Measurements from ENCODE around the gene ASS1.

Gene ASS1

GRCh38 chr9:130482463-130482862, 37.7 kb downstream of the ASS1 start:
- Histone ChIP-seq H3K4me2 (ENCODE audit: low read depth, low read length) (no peak overlapping the region), H3F3A (ENCODE audit: insufficient read depth, low read length) (no peaks in the 10 kb centered on the region), H2AFZ (ENCODE audit: low read length) (no peak overlapping the region), H3K4me3 (ENCODE audit: low read length) (no peak overlapping the region), H3K36me3 (replicated peaks; ENCODE audit: insufficient read depth, low read length) (no peaks in the 10 kb centered on the region), H3K27me3 (replicated peaks; ENCODE audit: insufficient read depth, low read length) (peaks cover 69% of the 10 kb centered on the region), H3K9me2 (replicated peaks; ENCODE audit: insufficient read depth, low read length) (no peaks in the 10 kb centered on the region), H3K79me2 (ENCODE audit: low read length) (no peaks in the 10 kb centered on the region), H3K4me1 (ENCODE audit: low read length) (no peaks in the 10 kb centered on the region), H3K27ac (ENCODE audit: low read length) (no peak overlapping the region), H3K9ac (ENCODE audit: low read length) (no peak overlapping the region), H3K9me3 (replicated peaks; ENCODE audit: insufficient read depth, low read length) (no peaks in the 10 kb centered on the region), H4K20me1 (ENCODE audit: insufficient read depth, low read length) (no peaks in the 10 kb centered on the region)
- TF ChIP-seq EZH2phosphoT487 (IDR thresholded peaks at IDR 0.05; ENCODE audit: low read length) (no peak), EZH2 (optimal IDR thresholded peaks at IDR 0.05; ENCODE audit: low read depth, low read length) (no peak), CTCF (IDR thresholded peaks at IDR 0.05; ENCODE audit: low read length) (no peak)
- no peak for DNase-seq

GRCh38 chr9:130483371-130483971, 38.7 kb downstream of the ASS1 start:
- Histone ChIP-seq H3K9me2 (replicated peaks; ENCODE audit: insufficient read depth, low read length) (no peaks in the 10 kb centered on the region), H3K9ac (ENCODE audit: low read length) (no peak overlapping the region), H3K79me2 (ENCODE audit: low read length) (no peaks in the 10 kb centered on the region), H4K20me1 (ENCODE audit: insufficient read depth, low read length) (no peaks in the 10 kb centered on the region), H2AFZ (ENCODE audit: low read length) (no peak overlapping the region), H3K27ac (ENCODE audit: low read length) (no peak overlapping the region), H3F3A (ENCODE audit: insufficient read depth, low read length) (no peaks in the 10 kb centered on the region), H3K36me3 (replicated peaks; ENCODE audit: insufficient read depth, low read length) (no peaks in the 10 kb centered on the region), H3K4me3 (ENCODE audit: low read length) (no peak overlapping the region), H3K4me2 (ENCODE audit: low read depth, low read length) (no peak overlapping the region), H3K27me3 (replicated peaks; ENCODE audit: insufficient read depth, low read length) (peaks cover 65% of the 10 kb centered on the region), H3K9me3 (replicated peaks; ENCODE audit: insufficient read depth, low read length) (no peaks in the 10 kb centered on the region), H3K4me1 (ENCODE audit: low read length) (no peaks in the 10 kb centered on the region)
- no peak for DNase-seq
- TF ChIP-seq EZH2 (optimal IDR thresholded peaks at IDR 0.05; ENCODE audit: low read depth, low read length) (no peak), CTCF (IDR thresholded peaks at IDR 0.05; ENCODE audit: low read length) (no peak), EZH2phosphoT487 (IDR thresholded peaks at IDR 0.05; ENCODE audit: low read length) (no peak)

DNA sequence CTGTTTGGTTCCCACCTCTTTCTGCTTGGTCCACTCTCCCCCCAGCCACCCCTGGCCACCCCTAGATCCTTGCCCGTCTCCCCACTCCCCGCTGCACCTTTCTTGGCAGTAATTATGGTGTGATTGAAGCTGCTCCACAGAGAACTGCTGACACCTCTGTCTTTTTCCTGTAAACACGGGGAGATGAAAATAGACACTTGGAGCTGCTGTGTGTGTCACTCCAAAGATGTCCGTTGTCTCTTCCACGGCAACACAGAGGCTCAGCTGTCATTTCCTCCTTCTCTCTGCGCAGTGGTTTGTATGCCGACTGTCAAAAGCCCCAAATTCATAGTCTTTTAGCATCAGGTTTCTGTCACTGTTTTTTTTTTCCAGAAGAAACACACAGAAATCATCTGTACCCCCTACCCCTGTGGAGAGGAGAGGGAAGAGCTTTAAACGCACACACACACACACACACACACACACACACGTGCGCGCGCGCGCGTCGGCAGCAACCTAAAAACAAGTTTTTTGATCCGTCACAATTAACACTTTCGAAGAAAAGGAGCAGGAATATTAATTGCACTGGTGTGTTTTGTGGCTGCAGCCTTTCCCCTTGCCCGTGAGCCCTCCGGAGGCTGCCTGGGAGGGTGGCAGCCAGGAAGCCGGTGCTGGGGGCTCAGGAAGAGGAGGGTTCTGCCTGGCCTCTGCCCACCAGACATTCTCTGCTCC, 39.8 kb downstream of the ASS1 start:
- H3K9me2 ChIP-seq (replicated peaks; ENCODE audit: insufficient read depth, low read length): no peaks in the 10 kb centered on the region

More for the DNA sequence above, 39.8 kb downstream of the ASS1 start:
- no peak for DNase-seq
- Histone ChIP-seq H3K9me3 (replicated peaks; ENCODE audit: insufficient read depth, low read length) (no peaks in the 10 kb centered on the region), H3K79me2 (ENCODE audit: low read length) (no peaks in the 10 kb centered on the region), H3K9ac (ENCODE audit: low read length) (no peak overlapping the region), H3K4me2 (ENCODE audit: low read depth, low read length) (no peak overlapping the region), H3K4me3 (ENCODE audit: low read length) (no peak overlapping the region), H3K36me3 (replicated peaks; ENCODE audit: insufficient read depth, low read length) (no peaks in the 10 kb centered on the region), H3K4me1 (ENCODE audit: low read length) (no peaks in the 10 kb centered on the region), H3K27ac (ENCODE audit: low read length) (no peak overlapping the region), H3K27me3 (replicated peaks; ENCODE audit: insufficient read depth, low read length) (peaks cover 71% of the 10 kb centered on the region), H3F3A (ENCODE audit: insufficient read depth, low read length) (no peaks in the 10 kb centered on the region), H4K20me1 (ENCODE audit: insufficient read depth, low read length) (no peaks in the 10 kb centered on the region), H2AFZ (ENCODE audit: low read length) (no peak overlapping the region)
- TF ChIP-seq EZH2phosphoT487 (IDR thresholded peaks at IDR 0.05; ENCODE audit: low read length) (no peak), EZH2 (optimal IDR thresholded peaks at IDR 0.05; ENCODE audit: low read depth, low read length) (no peak), CTCF (IDR thresholded peaks at IDR 0.05; ENCODE audit: low read length) (no peak)

All from MM.1S (cell line).